ENCODE data around the gene TNNI2.

GRCh38 chr11:1829039-1829820 is 9.6 kb upstream of the TNNI2 start:
- no peak for TF ChIP-seq CTCF (optimal IDR thresholded peaks at IDR 0.05 in 1 of 3, IDR thresholded peaks at IDR 0.05 in 1 of 3, conservative IDR thresholded peaks at IDR 0.05 in 1 of 3; ENCODE audit: extremely low read depth in 1 of 3, insufficient read depth in 2 of 3, low read length in 3 of 3)
- no peak for TF ChIP-seq EZH2 (IDR thresholded peaks at IDR 0.05; ENCODE audit: low read length)
